CD4-positive, alpha-beta T cell (primary cell): ENCODE results near the gene LSM10. TPM values are rescaled to one million over a fixed set of nuclear protein-coding genes. Genes with fewer than 3 reads are reported as not detected.
A peak's percentile ranks its signal among the peaks of the same experiment; 100 is the strongest.

ENCODE experiments used
- ATAC-seq: fragments of 200-7000 bp; cut with Tn5 transposase; one replicate; pipeline ENCODE4 v1.10.0; 2022; ENCODE audit warnings: mild to moderate bottlenecking; ENCODE audit not compliant: poor library complexity
- CTCF ChIA-PET: fragments of 350-600 bp; sonication (Branson Sonifier 250); formaldehyde crosslinking; loops from one replicate; lab custom pipeline; 2021; ENCODE audit warnings: antibody characterized with exemption, inconsistent platforms; lab: Charles Lee
- POLR2A ChIA-PET: fragments of 350-600 bp; sonication (Branson Sonifier 250); formaldehyde crosslinking; loops from one replicate; lab custom pipeline; 2021; ENCODE audit warnings: antibody characterized with exemption, inconsistent platforms; lab: Charles Lee
- DNase-seq, 14 experiments: peaks; one replicate each; pipeline ENCODE4 v3.0.0-alpha.2; 2013 to 2020; ENCODE audit warnings: mixed read lengths in 2 of 14
- H3K27ac ChIP-seq, 2 donors: one replicate each; pipeline versions ENCODE4 v1.5.1 to v1.7.0; 2013; ENCODE audit warnings: low read length in 2 of 2, low read depth in 1 of 2, mild to moderate bottlenecking in 1 of 2
- H3K27me3 ChIP-seq, 2 experiments: 1 replicate in 1 of 2; 2 replicates in 1 of 2; pipeline versions ENCODE4 v1.6.1 to v1.7.0; 2013; ENCODE audit warnings: low read length in 2 of 2, control low read depth in 1 of 2, mild to moderate bottlenecking in 1 of 2, moderate library complexity in 1 of 2; ENCODE audit not compliant: insufficient read depth in 2 of 2, control insufficient read depth in 1 of 2
- H3K36me3 ChIP-seq: one replicate; pipeline ENCODE4 v1.6.1; 2013; ENCODE audit warnings: low read length, control low read depth; ENCODE audit not compliant: insufficient read depth
- H3K4me1 ChIP-seq: one replicate; pipeline ENCODE4 v1.6.1; 2013; ENCODE audit warnings: low read length, control low read depth; ENCODE audit not compliant: insufficient read depth
- H3K4me3 ChIP-seq: one replicate; pipeline ENCODE4 v1.5.1; 2013; ENCODE audit warnings: mild to moderate bottlenecking, low read length, moderate library complexity
- H3K9me3 ChIP-seq, 2 experiments: 1 replicate in 1 of 2; 2 replicates in 1 of 2; pipeline versions ENCODE4 v1.6.1 to v1.7.0; 2013; ENCODE audit warnings: low read length in 2 of 2, mild to moderate bottlenecking in 2 of 2, control low read depth in 1 of 2, moderate library complexity in 1 of 2; ENCODE audit not compliant: control insufficient read depth in 1 of 2, insufficient read depth in 1 of 2
- H3K27ac Mint-ChIP-seq: one replicate; pipeline ENCODE4 v1.8.0; 2020; ENCODE audit warnings: mixed read lengths
- H3K27me3 Mint-ChIP-seq: one replicate; pipeline ENCODE4 v1.8.0; 2021; ENCODE audit warnings: mixed read lengths
- H3K36me3 Mint-ChIP-seq: one replicate; pipeline ENCODE4 v1.8.0; 2021; ENCODE audit warnings: low read depth, mixed read lengths
- H3K4me1 Mint-ChIP-seq: one replicate; pipeline ENCODE4 v1.8.0; 2021; ENCODE audit warnings: low read depth, mixed read lengths
- H3K4me3 Mint-ChIP-seq: one replicate; pipeline ENCODE4 v1.8.0; 2020; ENCODE audit warnings: mild to moderate bottlenecking, mixed read lengths
- H3K9me3 Mint-ChIP-seq: one replicate; pipeline ENCODE4 v1.8.0; 2020; ENCODE audit warnings: mixed read lengths
- CTCF ChIP-seq: fragments of 200-600 bp; IDR thresholded peaks from one replicate; pipeline ENCODE4 v1.8.0; 2022; ENCODE audit warnings: antibody characterized with exemption, mild to moderate bottlenecking
- intact Hi-C, 2 experiments: fragments of 100-400 bp; cut with DNase I in 1 of 2; cut with micrococcal nuclease in 1 of 2; formaldehyde crosslinking; loops; one replicate each; pipeline versions ENCODE4 v1.15.1 to v1.9.0; 2023 to 2025; cut with DNase I, micrococcal nuclease
- total RNA-seq, 174 experiments: library from RNA in 2 of 174; stranded (reverse) in 2 of 174; gene quantifications; one replicate each; pipeline ENCODE4 v1.2.3 and lab custom pipeline; 2021 to 2026

Gene LSM10
- total RNA-seq, 2 experiments from 2014 or later: 25.6 to 26.0 TPM

GRCh38 chr1:36396359-36396758 lies 1.3 kb downstream of the LSM10 start:
- no peaks in the 10 kb centered on the region for H3K27me3 Mint-ChIP-seq
- peak overlapping the region; percentile 97 for H3K4me3 Mint-ChIP-seq
- no peak for DNase-seq
- H3K4me3 ChIP-seq: no peak overlapping the region
- intact Hi-C loops: loop anchor here in 1 of 2 experiments (2.0 kb wide), 1 partner anchor 68 kb away; the partner anchor contains the start of gene MRPS15
- peaks cover 37% of the 10 kb centered on the region for H3K4me1 ChIP-seq
- H3K36me3 ChIP-seq: peaks cover 28% of the 10 kb centered on the region
- no peak for TF ChIP-seq CTCF
- ChIA-PET CTCF (interaction anchor here (1.2 to 2.1 kb wide), 4 partner anchors 10 to 53 kb away, joined by 3 to 6 read pairs (median 4); no protein-coding TSS in a partner anchor), POLR2A (interaction anchor here (1.0 to 2.6 kb wide), 7 partner anchors 8 to 73 kb away, joined by 3 to 22 read pairs (median 7); partner anchors contain the start of genes EVA1B and STK40)
- H3K27ac ChIP-seq: no peak overlapping the region
- H3K27me3 ChIP-seq: no peaks in the 10 kb centered on the region
- no peaks in the 10 kb centered on the region for H3K9me3 ChIP-seq
- ATAC-seq: no peak
- no peaks in the 10 kb centered on the region for H3K9me3 Mint-ChIP-seq
- H3K4me1 Mint-ChIP-seq: peaks cover 34% of the 10 kb centered on the region
- peaks cover 27% of the 10 kb centered on the region for H3K36me3 Mint-ChIP-seq
- peak overlapping the region; percentile 92 for H3K27ac Mint-ChIP-seq

GRCh38 chr1:36393686-36394085 lies 4.0 kb downstream of the LSM10 start:
- Mint-ChIP-seq H3K4me1 (peaks cover 33% of the 10 kb centered on the region), H3K4me3 (no peak overlapping the region), H3K27me3 (no peaks in the 10 kb centered on the region), H3K36me3 (peaks cover 48% of the 10 kb centered on the region), H3K27ac (no peak overlapping the region), H3K9me3 (no peaks in the 10 kb centered on the region)
- Histone ChIP-seq H3K9me3 (no peaks in the 10 kb centered on the region), H3K27me3 (no peaks in the 10 kb centered on the region), H3K27ac (no peak overlapping the region), H3K36me3 (peaks cover 44% of the 10 kb centered on the region), H3K4me1 (peaks cover 28% of the 10 kb centered on the region), H3K4me3 (no peak overlapping the region)
- no peak for TF ChIP-seq CTCF
- intact Hi-C loops: no loop called here
- DNase-seq (no peak), ATAC-seq (no peak)
- ChIA-PET CTCF (no interaction called here), POLR2A (interaction anchor here (1.2 to 1.5 kb wide), 2 partner anchors 11 to 27 kb away, joined by 4 read pairs; no protein-coding TSS in a partner anchor)

GRCh38 chr1:36392836-36393235 lies 4.9 kb downstream of the LSM10 start:
- no peaks in the 10 kb centered on the region for H3K27me3 ChIP-seq
- no peak overlapping the region for H3K27ac ChIP-seq
- DNase-seq (no peak), ATAC-seq (no peak)
- no peak overlapping the region for H3K4me3 ChIP-seq
- CTCF ChIA-PET: interaction anchor here (0.6 kb wide), 1 partner anchor 26 kb away, joined by 4 read pairs; no protein-coding TSS in a partner anchor
- H3K9me3 Mint-ChIP-seq: no peaks in the 10 kb centered on the region
- peak overlapping the region; percentile 20 for H3K4me3 Mint-ChIP-seq
- H3K27ac Mint-ChIP-seq: no peak overlapping the region
- intact Hi-C loops: no loop called here
- peaks cover 48% of the 10 kb centered on the region for H3K36me3 Mint-ChIP-seq
- POLR2A ChIA-PET: no interaction called here
- H3K36me3 ChIP-seq: peaks cover 44% of the 10 kb centered on the region
- H3K4me1 Mint-ChIP-seq: peaks cover 29% of the 10 kb centered on the region
- H3K9me3 ChIP-seq: no peaks in the 10 kb centered on the region
- no peaks in the 10 kb centered on the region for H3K27me3 Mint-ChIP-seq
- TF ChIP-seq CTCF: no peak
- H3K4me1 ChIP-seq: peaks cover 23% of the 10 kb centered on the region
